K562 (cell line): ENCODE data around the gene USP12. TPM values are rescaled to one million over a fixed set of nuclear protein-coding genes. Genes with fewer than 3 reads are reported as not detected.

Source experiments
- ATAC-seq: fragments of 200-7000 bp; cut with Tn5 transposase; 3 replicates; pipeline ENCODE4 v1.9.1; 2020; ENCODE audit warnings: moderate library complexity
- BruUV-seq: library from RNA; stranded (reverse); fragments of 400-500 nt; replicated peaks from 2 replicates; lab custom pipeline; 2021; lab: Mats Ljungman, UMichigan
- CTCF ChIA-PET: fragments of 300-600 bp; formaldehyde crosslinking; extraction: SDS; loops from one replicate; lab custom pipeline; 2021; ENCODE audit warnings: low intra/inter-chr PET ratio; lab: Yijun Ruan, JAX
- POLR2A ChIA-PET: fragments of 300-600, 350-650 bp; sonication (Branson Sonifier 250); formaldehyde crosslinking; extraction: SDS; loops from one replicate; lab custom pipeline; 2021; ENCODE audit warnings: antibody characterized with exemption, inconsistent platforms; lab: Yijun Ruan, JAX
- DNase-seq, 4 experiments: peaks; one replicate each; pipeline versions ENCODE4 v3.0.0 to v3.0.0-alpha.2; 2011 to 2018; ENCODE audit warnings: low spot score in 3 of 4, mixed read lengths in 3 of 4; ENCODE audit errors: extremely low read depth in 1 of 4
- FAIRE-seq: peaks from 2 replicates; lab custom pipeline; 2011; peaks lifted over from hg19 to GRCh38; lab: Jason Lieb, UNC
- H2AFZ ChIP-seq: 2 replicates; pipeline ENCODE4 v1.6.0; 2011; ENCODE audit warnings: low read depth, low read length, control low read depth, inconsistent platforms
- H3K27ac ChIP-seq: fragments of 200-600 bp; 3 replicates; pipeline ENCODE4 v1.8.0; 2011; ENCODE audit warnings: low read depth, mild to moderate bottlenecking, control low read depth, inconsistent platforms, low read length, moderate library complexity, mixed read lengths; ENCODE audit errors: extremely low read depth
- H3K27me3 ChIP-seq, 2 experiments: fragments of 300-600 bp in 1 of 2; 2 replicates in 1 of 2; 3 replicates in 1 of 2; pipeline versions ENCODE4 v1.6.0 to v1.8.0; 2011; ENCODE audit warnings: inconsistent platforms in 2 of 2, low read length in 2 of 2, mild to moderate bottlenecking in 1 of 2, mixed read lengths in 1 of 2, moderate library complexity in 1 of 2; ENCODE audit not compliant: control insufficient read depth in 2 of 2, insufficient read depth in 2 of 2
- H3K36me3 ChIP-seq: fragments of 300-600 bp; 3 replicates; pipeline ENCODE4 v1.8.0; 2011; ENCODE audit warnings: mild to moderate bottlenecking, low read length, inconsistent platforms; ENCODE audit not compliant: control insufficient read depth, insufficient read depth
- H3K4me1 ChIP-seq, 2 experiments: fragments of 200-600 bp in 1 of 2; replicated peaks in 1 of 2; 2 replicates in 1 of 2; 3 replicates in 1 of 2; pipeline versions ENCODE4 v1.5.1 to v1.8.0; 2011; ENCODE audit warnings: inconsistent platforms in 2 of 2, low read length in 2 of 2, mild to moderate bottlenecking in 1 of 2, mixed read lengths in 1 of 2, moderate library complexity in 1 of 2; ENCODE audit not compliant: control insufficient read depth in 2 of 2, insufficient read depth in 2 of 2
- H3K4me2 ChIP-seq: 2 replicates; pipeline ENCODE4 v1.6.1; 2011; ENCODE audit warnings: low read length, control low read depth, inconsistent platforms, mixed read lengths; ENCODE audit not compliant: insufficient read depth
- H3K4me3 ChIP-seq: fragments of 200-600 bp; sonication (generic), shearing (Covaris generic); 2 replicates; pipeline ENCODE4 v1.5.1; 2016; ENCODE audit warnings: control low read depth, inconsistent platforms
- H3K79me2 ChIP-seq: fragments of 200-600 bp; 3 replicates; pipeline ENCODE4 v1.8.0; 2011; ENCODE audit warnings: low read length, inconsistent platforms; ENCODE audit not compliant: control insufficient read depth, insufficient read depth
- H3K9ac ChIP-seq, 2 experiments: 2 replicates each; pipeline versions ENCODE4 v1.6.0 to v1.6.1; 2011; ENCODE audit warnings: low read depth in 2 of 2, low read length in 2 of 2, control low read depth in 1 of 2, inconsistent platforms in 1 of 2, mild to moderate bottlenecking in 1 of 2, mixed read lengths in 1 of 2; ENCODE audit not compliant: insufficient read depth in 1 of 2
- H3K9me1 ChIP-seq: one replicate; pipeline ENCODE4 v1.6.0; 2011; ENCODE audit warnings: inconsistent platforms, mild to moderate bottlenecking, low read length, moderate library complexity; ENCODE audit not compliant: control insufficient read depth, insufficient read depth
- H3K9me3 ChIP-seq: replicated peaks from 2 replicates; pipeline ENCODE4 v1.5.1; 2011; ENCODE audit warnings: low read depth, low read length, inconsistent platforms; ENCODE audit not compliant: control insufficient read depth, insufficient read depth
- H4K20me1 ChIP-seq: replicated peaks from 2 replicates; pipeline ENCODE4 v1.6.1; 2011; ENCODE audit warnings: low read length, inconsistent platforms, mixed read lengths; ENCODE audit not compliant: control insufficient read depth, insufficient read depth
- CREM ChIP-seq: IDR thresholded peaks from 2 replicates; pipeline ENCODE4 v1.6.1; 2014; ENCODE audit warnings: antibody characterized with exemption, low read depth
- EP300 ChIP-seq: IDR thresholded peaks from 2 replicates; pipeline ENCODE4 v1.6.1; 2012; ENCODE audit warnings: low read length, improper control_type of control experiment
- GABPA ChIP-seq: fragments of 200-800 bp; sonication (Bioruptor generic); conservative IDR thresholded peaks from 2 replicates; pipeline ENCODE4 v1.6.1; 2016; ENCODE audit warnings: low read depth, missing genetic modification characterization, missing compliant biosample characterization
- GATA2 ChIP-seq: sonication (generic); formaldehyde crosslinking; IDR thresholded peaks from 2 replicates; pipeline ENCODE4 v1.4.0; 2020; ENCODE audit warnings: mild to moderate bottlenecking, missing genetic modification reagents
- MEIS2 ChIP-seq: fragments of 450-650 bp; IDR thresholded peaks from 2 replicates; pipeline ENCODE4 v1.6.1; 2014; ENCODE audit warnings: mild to moderate bottlenecking; ENCODE audit not compliant: partially characterized antibody
- NFE2 ChIP-seq: IDR thresholded peaks from 2 replicates; pipeline ENCODE4 v1.6.1; 2014; ENCODE audit warnings: antibody characterized with exemption, low read depth
- PKNOX1 ChIP-seq: fragments of 450-650 bp; IDR thresholded peaks from 2 replicates; pipeline ENCODE4 v1.6.1; 2016
- PRDM10 ChIP-seq: fragments of 450-650 bp; IDR thresholded peaks from 2 replicates; pipeline ENCODE4 v1.6.1; 2018; ENCODE audit not compliant: partially characterized antibody
- SPI1 ChIP-seq: IDR thresholded peaks from 2 replicates; pipeline ENCODE4 v1.6.1; 2011; ENCODE audit warnings: low read depth, low read length, control low read depth, borderline replicate concordance
- SRSF1 ChIP-seq: fragments of 200-400 bp; formaldehyde crosslinking; IDR thresholded peaks from 2 replicates; pipeline ENCODE4 v1.6.1; 2017; ENCODE audit warnings: mild to moderate bottlenecking, low read depth, low read length, moderate library complexity
- ZNF282 ChIP-seq: sonication (generic); formaldehyde crosslinking; IDR thresholded peaks from 2 replicates; pipeline ENCODE4 v1.8.1; 2023; ENCODE audit warnings: missing genetic modification reagents
- WGBS: fragments of 100-300 bp; shearing (Covaris generic); methylation state at CpG from one replicate; pipeline ENCODE4 v1.1.6; 2016; ENCODE audit warnings: low coverage, mixed read lengths; ENCODE audit not compliant: insufficient coverage; ENCODE audit errors: missing lambda C conversion rate; 5-methylcytosine and 5-hydroxymethylcytosine counted together
- in situ Hi-C: fragments of 300-500 bp; cut with MboI; formaldehyde crosslinking; loops from 4 replicates; pipeline ENCODE4 v1.15.0; 2018; ENCODE audit warnings: inconsistent platforms, mixed read lengths
- intact Hi-C: fragments of 100-400 bp; cut with micrococcal nuclease; formaldehyde crosslinking; loops from 2 replicates; pipeline ENCODE4 v1.14.2; 2022
- polyA plus RNA-seq, 8 experiments: library from polyadenylated mRNA; depleted of rRNA in 4 of 8; stranded (reverse) in 5 of 8; unstranded in 3 of 8; fragments of >200 nt; fragmentation: Nextera tagmentation in 2 of 8; fragmentation: Illumina TruSeq in 1 of 8; extraction: Ambion mirVana in 2 of 8; extraction: Trizol in 1 of 8; gene quantifications; 2 replicates each; pipeline versions ENCODE4 v1.2.1 to v1.2.3, GENCODE V29; 2011 to 2014; ENCODE audit warnings: inconsistent platforms in 1 of 8, missing spikeins in 1 of 8
- total RNA-seq, 7 experiments: library from RNA; depleted of rRNA in 6 of 7; stranded (reverse); fragments of >200 nt in 6 of 7; fragmentation: Illumina TruSeq in 2 of 7; extraction: Trizol in 2 of 7; gene quantifications; 2 replicates each; pipeline versions ENCODE4 v1.2.1 to v1.2.3, GENCODE V29; 2011 to 2021; ENCODE audit warnings: low replicate concordance in 1 of 7

USP12 gene
- total and polyA plus RNA-seq, 9 of the 15 experiments (the other 6 are each of a cell fraction or from before 2014, with no cell fraction given), result 1.8 to 20.5 (median 13.3) TPM

- Histone ChIP-seq H4K20me1 (no peaks in the 10 kb centered on the region), H3K9me1 (no peaks in the 10 kb centered on the region), H3K4me2 (peak overlapping the region; percentile 57; the same call in 1 of the 2 replicates), H3K36me3 (no peaks in the 10 kb centered on the region), H2AFZ (peak overlapping the region; percentile 77), H3K9ac (no peak overlapping the region), H3K27ac (peak overlapping the region; percentile 37; the same call in 1 of the 3 replicates), H3K4me3 (no peak overlapping the region), H3K27me3 (no peaks in the 10 kb centered on the region), H3K4me1 (peaks cover 6 to 13% of the 10 kb centered on the region in 2 experiments; a peak in 4 of 5 replicates), H3K79me2 (no peaks in the 10 kb centered on the region), H3K9me3 (no peaks in the 10 kb centered on the region)
- ATAC-seq (peak; percentile 83), DNase-seq (peak in 1 of 4 experiments; percentile 35), FAIRE-seq (peak; percentile 69)
- WGBS, result 43% methylated on average over 13 of the region's 15 CpGs
- in situ Hi-C loops (no loop called here), intact Hi-C loops (no loop called here)
- no TSS peak for BruUV-seq
- TF ChIP-seq GATA2 (CRISPR knock-in tag), result 0 out of 2 replicates have a peak, but pooled peaks have one; percentile 13
- peak; percentile 82; the same call in 1 of the 2 replicates for TF ChIP-seq SPI1
- TF ChIP-seq PKNOX1, result peak; percentile 22; the same call in 1 of the 2 replicates
- TF ChIP-seq PRDM10, result peak; percentile 66
- TF ChIP-seq GABPA (tag), result peak; percentile 39; the same call in 1 of the 2 replicates
- no peak for TF ChIP-seq SRSF1
- TF ChIP-seq CREM, result peak; percentile 20; the same call in 1 of the 2 replicates
- TF ChIP-seq MEIS2, result peak; percentile 27
- TF ChIP-seq NFE2, result peak; percentile 51
- TF ChIP-seq EP300, result no peak
- TF ChIP-seq ZNF282 (CRISPR knock-in tag), result no peak
- ChIA-PET POLR2A (no interaction called here), CTCF (no interaction called here)
Measured at GRCh38 chr13:27044837-27045570, 126.6 kb downstream of the USP12 start.
